ENCODE measurements around the gene NFYB.

- TF ChIP-seq CTCF (IDR thresholded peaks at IDR 0.05) (no peak), POLR2A (IDR thresholded peaks at IDR 0.05) (no peak)
Observed at GRCh38 chr12:104147346-104147745, 9.3 kb upstream of the NFYB start.
